DMS79 treated with DMSO at 0.1 percent for 48 hours (cell line): Measurements from ENCODE around the gene DR1.
"Not testable (repeated sequence)": the region's sequence is repeated elsewhere in the genome, so short reads cannot be mapped to it uniquely, and the experiment has no call there.

Experiments used
- DNase-seq: peaks from one replicate; lab custom pipeline; 2025; lab: John Stamatoyannopoulos, UW

DR1 gene

GRCh38 chr1:93386268-93386667 is 40.6 kb downstream of the DR1 start:
- DNase-seq: not testable (repeated sequence)

- no peak for DNase-seq
Measured at GRCh38 chr1:93394514-93394913, 48.8 kb downstream of the DR1 start.

GRCh38 chr1:93395195-93395594 is 49.5 kb downstream of the DR1 start:
- no peak for DNase-seq

- no peak for DNase-seq
Measured at GRCh38 chr1:93399781-93400180, 54.1 kb downstream of the DR1 start.

GRCh38 chr1:93408203-93408602 is 62.5 kb downstream of the DR1 start:
- no peak for DNase-seq

GRCh38 chr1:93411000-93411399 is 65.3 kb downstream of the DR1 start:
- no peak for DNase-seq

- DNase-seq: no peak
Measured at GRCh38 chr1:93414749-93415148, 69.0 kb downstream of the DR1 start.

- DNase-seq: no peak
Measured at GRCh38 chr1:93415296-93415695, 69.6 kb downstream of the DR1 start.

- no peak for DNase-seq
Measured at GRCh38 chr1:93416183-93416582, 70.5 kb downstream of the DR1 start.
